Upper lobe of right lung (tissue), 1 donor: ENCODE results near the gene NRXN3. TPM values are rescaled to one million over a fixed set of nuclear protein-coding genes. Genes with fewer than 3 reads are reported as not detected.
A peak's percentile ranks its signal among the peaks of the same experiment; 100 is the strongest.

ENCODE experiments used
- ATAC-seq: fragments of 200-7000 bp; cut with Tn5 transposase; one replicate; pipeline ENCODE4 v1.9.1; 2020; ENCODE audit warnings: mild to moderate bottlenecking, moderate library complexity
- DNase-seq: peaks from one replicate; pipeline ENCODE4 v3.0.0-alpha.2; 2020
- H3K27ac ChIP-seq: fragments of 200-600 bp; one replicate; pipeline ENCODE4 v1.8.0; 2022
- H3K27me3 ChIP-seq: fragments of 200-600 bp; one replicate; pipeline ENCODE4 v1.8.0; 2022; ENCODE audit warnings: mild to moderate bottlenecking
- H3K36me3 ChIP-seq: fragments of 200-600 bp; one replicate; pipeline ENCODE4 v1.8.0; 2022
- H3K4me1 ChIP-seq: fragments of 200-600 bp; one replicate; pipeline ENCODE4 v1.8.0; 2022
- H3K4me3 ChIP-seq: fragments of 200-600 bp; one replicate; pipeline ENCODE4 v1.8.0; 2022; ENCODE audit warnings: mild to moderate bottlenecking
- H3K9me3 ChIP-seq: fragments of 200-600 bp; one replicate; pipeline ENCODE4 v1.8.0; 2022
- intact Hi-C: fragments of 100-400 bp; cut with DNase I; formaldehyde crosslinking; loops from one replicate; pipeline ENCODE4 v1.11.0; 2022
- total RNA-seq: library from RNA; stranded (reverse); fragmentation: NEBNext Ultra II Directional; extraction: Animal tissue kit (Norgen Biotek cat#: 25700); gene quantifications from one replicate; pipeline ENCODE4 v1.2.1, GENCODE V29; 2021
- TF ChIP-seq, protein P1 (sequence below): fragments of 200-600 bp; IDR thresholded peaks from one replicate; pipeline ENCODE4 v1.8.0; 2022; ENCODE audit warnings: antibody characterized with exemption
- donor health status: DM: no; HTN: yes; CAD: no; lungs with severe emphysema.

The NRXN3 gene
- total RNA-seq, 1 donor from 2014 or later, result 10.0 TPM

DNA sequence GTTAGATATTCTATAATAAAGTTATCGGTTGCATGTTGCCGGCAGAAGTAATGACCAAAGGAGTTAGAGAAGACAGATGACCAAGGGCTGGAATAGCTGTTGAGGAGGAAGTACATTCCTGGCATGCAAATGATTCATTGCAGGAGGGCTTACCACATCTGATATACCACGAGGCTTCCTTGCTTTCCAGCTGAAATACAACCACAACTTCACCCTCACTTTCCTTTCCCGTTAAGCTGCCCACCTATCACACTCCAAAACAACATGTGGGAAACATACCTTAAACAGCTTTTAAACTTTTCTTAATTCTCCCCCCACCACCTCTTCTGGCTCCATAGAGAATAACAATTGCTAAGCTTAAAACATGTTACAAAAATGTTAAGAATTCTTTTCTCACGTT lies 594.1 kb downstream of the NRXN3 start:
- no peak for DNase-seq
- intact Hi-C loops, result no loop called here
- no peaks in the 10 kb centered on the region for H3K9me3 ChIP-seq
- H3K4me1 ChIP-seq, result no peaks in the 10 kb centered on the region
- H3K27me3 ChIP-seq, result no peaks in the 10 kb centered on the region
- no peak overlapping the region for H3K27ac ChIP-seq
- no peaks in the 10 kb centered on the region for H3K36me3 ChIP-seq
- no peak overlapping the region for H3K4me3 ChIP-seq
- peak; percentile 53 for ATAC-seq
- TF ChIP-seq, protein P1, sequence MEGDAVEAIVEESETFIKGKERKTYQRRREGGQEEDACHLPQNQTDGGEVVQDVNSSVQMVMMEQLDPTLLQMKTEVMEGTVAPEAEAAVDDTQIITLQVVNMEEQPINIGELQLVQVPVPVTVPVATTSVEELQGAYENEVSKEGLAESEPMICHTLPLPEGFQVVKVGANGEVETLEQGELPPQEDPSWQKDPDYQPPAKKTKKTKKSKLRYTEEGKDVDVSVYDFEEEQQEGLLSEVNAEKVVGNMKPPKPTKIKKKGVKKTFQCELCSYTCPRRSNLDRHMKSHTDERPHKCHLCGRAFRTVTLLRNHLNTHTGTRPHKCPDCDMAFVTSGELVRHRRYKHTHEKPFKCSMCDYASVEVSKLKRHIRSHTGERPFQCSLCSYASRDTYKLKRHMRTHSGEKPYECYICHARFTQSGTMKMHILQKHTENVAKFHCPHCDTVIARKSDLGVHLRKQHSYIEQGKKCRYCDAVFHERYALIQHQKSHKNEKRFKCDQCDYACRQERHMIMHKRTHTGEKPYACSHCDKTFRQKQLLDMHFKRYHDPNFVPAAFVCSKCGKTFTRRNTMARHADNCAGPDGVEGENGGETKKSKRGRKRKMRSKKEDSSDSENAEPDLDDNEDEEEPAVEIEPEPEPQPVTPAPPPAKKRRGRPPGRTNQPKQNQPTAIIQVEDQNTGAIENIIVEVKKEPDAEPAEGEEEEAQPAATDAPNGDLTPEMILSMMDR, result no peak

DNA sequence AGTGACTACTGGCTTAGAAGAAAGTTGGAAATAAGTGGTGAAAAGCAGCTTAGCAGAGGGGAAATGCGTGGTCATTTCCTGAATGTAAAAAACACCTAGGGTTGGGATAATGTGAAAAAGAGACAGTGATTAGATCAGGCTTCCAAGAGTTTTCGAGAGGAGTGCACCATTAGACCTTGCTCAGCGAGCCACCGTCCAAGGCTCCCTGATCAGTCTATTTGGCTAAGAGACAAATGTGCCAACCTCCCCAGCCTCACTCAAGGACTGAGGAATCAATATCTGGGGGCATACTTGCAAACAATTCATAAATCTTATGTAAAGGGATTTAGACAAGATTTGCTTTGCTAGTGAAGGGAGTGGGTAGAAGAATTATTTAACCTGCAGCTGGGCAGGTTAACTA lies 594.5 kb downstream of the NRXN3 start:
- TF ChIP-seq, protein P1, result no peak
- Histone ChIP-seq H3K27ac (no peak overlapping the region), H3K9me3 (no peaks in the 10 kb centered on the region), H3K27me3 (no peaks in the 10 kb centered on the region), H3K4me3 (no peak overlapping the region), H3K4me1 (no peaks in the 10 kb centered on the region), H3K36me3 (no peaks in the 10 kb centered on the region)
- intact Hi-C loops, result no loop called here
- ATAC-seq (no peak), DNase-seq (no peak)

DNA sequence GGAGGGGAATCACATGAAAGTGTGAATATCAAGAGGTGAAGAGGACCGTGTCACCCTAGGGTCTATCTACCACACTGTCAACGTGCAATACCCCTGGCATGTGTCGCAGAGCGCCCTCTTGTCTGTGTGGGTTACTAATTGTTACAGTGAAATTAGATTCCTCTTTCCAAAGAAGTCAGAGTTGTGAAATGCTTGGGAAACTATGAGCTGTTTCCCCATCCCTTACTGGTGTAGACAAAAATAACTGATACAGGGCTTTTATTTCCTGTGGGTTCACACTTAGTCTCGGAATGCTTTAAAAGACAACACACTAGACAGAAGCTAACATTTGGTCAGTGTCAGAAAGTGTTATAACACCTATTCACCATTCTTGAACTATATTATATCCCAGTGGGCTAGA lies 597.3 kb downstream of the NRXN3 start:
- Histone ChIP-seq H3K4me1 (no peaks in the 10 kb centered on the region), H3K36me3 (no peaks in the 10 kb centered on the region), H3K9me3 (no peaks in the 10 kb centered on the region), H3K27me3 (no peaks in the 10 kb centered on the region), H3K4me3 (no peak overlapping the region), H3K27ac (no peak overlapping the region)
- ATAC-seq (peak; percentile 37), DNase-seq (no peak)
- intact Hi-C loops, result no loop called here
- TF ChIP-seq, protein P1, result no peak

DNA sequence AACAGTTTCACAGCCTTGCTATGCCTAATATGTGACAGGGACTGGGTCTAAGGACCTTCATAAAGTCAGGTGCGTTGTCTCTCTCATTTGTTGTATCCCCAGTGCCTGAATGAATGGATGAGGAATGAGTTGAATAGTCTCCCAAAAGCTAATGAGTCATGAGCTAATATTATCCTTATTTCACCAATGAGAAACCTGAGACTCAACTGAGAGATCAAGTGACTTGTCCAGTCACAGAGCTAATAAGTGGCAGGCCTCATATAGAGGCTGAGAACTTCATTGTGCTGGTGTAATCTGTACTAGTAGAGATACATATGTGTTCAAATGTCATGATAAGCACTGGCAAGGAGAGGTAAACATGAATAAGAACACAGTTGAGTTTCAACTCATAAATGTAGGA lies 612.4 kb downstream of the NRXN3 start:
- TF ChIP-seq, protein P1, result no peak
- H3K9me3 ChIP-seq, result no peaks in the 10 kb centered on the region

DNA sequence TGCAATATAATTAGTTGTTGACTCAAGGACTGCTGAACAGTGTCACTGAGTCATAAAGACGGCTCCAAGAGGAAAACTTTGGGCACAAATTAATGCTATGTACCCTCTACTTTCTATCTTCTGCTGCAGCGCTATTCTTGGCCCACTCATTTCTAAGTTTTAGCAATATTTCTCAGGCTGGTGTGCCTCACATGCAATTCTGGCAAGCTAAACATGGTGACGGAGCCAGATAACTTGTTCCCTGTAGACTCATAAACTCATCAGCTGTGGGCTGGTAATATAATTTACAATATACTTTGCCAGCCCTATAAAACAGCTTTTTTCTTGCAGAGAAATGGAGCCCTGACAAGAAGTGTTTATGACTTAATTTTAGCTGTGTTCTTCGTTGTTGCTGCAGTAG lies 615.1 kb downstream of the NRXN3 start:
- H3K27me3 ChIP-seq, result no peaks in the 10 kb centered on the region
- H3K9me3 ChIP-seq, result no peaks in the 10 kb centered on the region
- ATAC-seq, result no peak
- H3K4me1 ChIP-seq, result no peaks in the 10 kb centered on the region
- intact Hi-C loops, result no loop called here
- TF ChIP-seq, protein P1, result no peak
- DNase-seq, result no peak
- H3K36me3 ChIP-seq, result no peaks in the 10 kb centered on the region
- no peak overlapping the region for H3K27ac ChIP-seq
- H3K4me3 ChIP-seq, result no peak overlapping the region

More for the DNA sequence above, 612.4 kb downstream of the NRXN3 start:
- DNase-seq (no peak), ATAC-seq (no peak)
- Histone ChIP-seq H3K36me3 (no peaks in the 10 kb centered on the region), H3K27me3 (no peaks in the 10 kb centered on the region), H3K27ac (no peak overlapping the region), H3K4me1 (no peaks in the 10 kb centered on the region), H3K4me3 (no peak overlapping the region)
- intact Hi-C loops, result no loop called here
